DND-41 (cell line): ENCODE results near the gene CYB561.

Experiments
- ATAC-seq: fragments of 200-7000 bp; cut with Tn5 transposase; 3 replicates; pipeline ENCODE4 v1.9.1; 2021; ENCODE audit warnings: low read depth; ENCODE audit not compliant: insufficient read depth
- DNase-seq: peaks from one replicate; pipeline ENCODE4 v3.0.0-alpha.2; 2020
- H2AFZ ChIP-seq: 2 replicates; pipeline ENCODE4 v1.6.0; 2012; ENCODE audit warnings: low read depth, low read length
- H3K27ac ChIP-seq: 2 replicates; pipeline ENCODE4 v1.5.1; 2012; ENCODE audit warnings: low read length, inconsistent platforms
- H3K27me3 ChIP-seq: fragments of 200-600 bp; sonication (generic); 2 replicates; pipeline ENCODE4 v1.6.0; 2012; ENCODE audit warnings: low read length, mild to moderate bottlenecking, inconsistent platforms; ENCODE audit not compliant: insufficient read depth, poor library complexity
- H3K36me3 ChIP-seq: 2 replicates; pipeline ENCODE4 v1.5.1; 2012; ENCODE audit warnings: low read length, inconsistent platforms; ENCODE audit not compliant: insufficient read depth
- H3K4me1 ChIP-seq: 2 replicates; pipeline ENCODE4 v1.5.1; 2012; ENCODE audit warnings: mild to moderate bottlenecking, low read length; ENCODE audit not compliant: insufficient read depth
- H3K4me2 ChIP-seq: 2 replicates; pipeline ENCODE4 v1.6.0; 2012; ENCODE audit warnings: mild to moderate bottlenecking, moderate library complexity, low read length, inconsistent platforms; ENCODE audit not compliant: insufficient read depth
- H3K4me3 ChIP-seq, 2 experiments: fragments of 200-600 bp in 1 of 2; shearing (Covaris generic) in 1 of 2; 2 replicates each; pipeline ENCODE4 v1.5.1; 2012 to 2016; ENCODE audit warnings: inconsistent platforms in 2 of 2, low read length in 2 of 2, mild to moderate bottlenecking in 2 of 2, low read depth in 1 of 2, moderate library complexity in 1 of 2
- H3K79me2 ChIP-seq: 2 replicates; pipeline ENCODE4 v1.6.0; 2012; ENCODE audit warnings: low read length, inconsistent platforms; ENCODE audit not compliant: insufficient read depth
- H3K9ac ChIP-seq: 2 replicates; pipeline ENCODE4 v1.6.0; 2012; ENCODE audit warnings: low read depth, mild to moderate bottlenecking, inconsistent platforms, low read length, moderate library complexity
- H3K9me3 ChIP-seq: 2 replicates; pipeline ENCODE4 v1.5.1; 2012; ENCODE audit warnings: low read length, moderate library complexity, mild to moderate bottlenecking, inconsistent platforms; ENCODE audit not compliant: insufficient read depth, severe bottlenecking
- H4K20me1 ChIP-seq: 2 replicates; pipeline ENCODE4 v1.6.0; 2012; ENCODE audit warnings: low read length; ENCODE audit not compliant: insufficient read depth
- CTCF ChIP-seq: IDR thresholded peaks from 2 replicates; pipeline ENCODE4 v1.5.1; 2012; ENCODE audit warnings: borderline replicate concordance, low read length, moderate library complexity, mild to moderate bottlenecking; ENCODE audit not compliant: poor library complexity, severe bottlenecking; ENCODE audit errors: extremely low read depth
- EZH2 ChIP-seq: IDR thresholded peaks from 3 replicates; pipeline ENCODE4 v1.6.1; 2012; ENCODE audit warnings: borderline replicate concordance, low read depth, mild to moderate bottlenecking, moderate library complexity, low read length, inconsistent platforms; ENCODE audit not compliant: severe bottlenecking

Gene CYB561

GRCh38 chr17:63405741-63406261, 40.3 kb downstream of the CYB561 start:
- TF ChIP-seq EZH2 (no peak), CTCF (peak; percentile 81)
- Histone ChIP-seq H3K9me3 (no peaks in the 10 kb centered on the region), H3K27ac (no peak overlapping the region), H2AFZ (no peak overlapping the region), H3K4me1 (no peaks in the 10 kb centered on the region), H3K36me3 (no peaks in the 10 kb centered on the region), H3K27me3 (no peaks in the 10 kb centered on the region), H3K79me2 (no peaks in the 10 kb centered on the region), H3K4me3 (no peak overlapping the region), H3K9ac (no peak overlapping the region), H4K20me1 (no peaks in the 10 kb centered on the region), H3K4me2 (no peak overlapping the region)
- DNase-seq (no peak), ATAC-seq (peak; percentile 66)

- Histone ChIP-seq H3K79me2 (no peaks in the 10 kb centered on the region), H3K4me2 (no peak overlapping the region), H4K20me1 (no peaks in the 10 kb centered on the region), H3K27me3 (no peaks in the 10 kb centered on the region), H3K27ac (no peak overlapping the region), H3K4me1 (no peaks in the 10 kb centered on the region), H3K4me3 (no peak overlapping the region), H3K9ac (no peak overlapping the region), H3K9me3 (no peaks in the 10 kb centered on the region), H3K36me3 (no peaks in the 10 kb centered on the region), H2AFZ (no peak overlapping the region)
- no peak for DNase-seq
- ATAC-seq, result no peak
- TF ChIP-seq EZH2 (no peak), CTCF (no peak)
Measured at GRCh38 chr17:63405020-63405419, 41.1 kb downstream of the CYB561 start.

- Histone ChIP-seq H3K9me3 (no peaks in the 10 kb centered on the region), H3K4me3 (no peak overlapping the region), H3K9ac (no peak overlapping the region), H3K4me1 (no peaks in the 10 kb centered on the region), H4K20me1 (no peaks in the 10 kb centered on the region), H3K27me3 (no peaks in the 10 kb centered on the region), H3K79me2 (no peaks in the 10 kb centered on the region), H3K27ac (no peak overlapping the region), H2AFZ (no peak overlapping the region), H3K36me3 (no peaks in the 10 kb centered on the region), H3K4me2 (no peak overlapping the region)
- no peak for TF ChIP-seq CTCF
- TF ChIP-seq EZH2, result no peak
- ATAC-seq (no peak), DNase-seq (no peak)
Measured at GRCh38 chr17:63402431-63403212, 43.5 kb downstream of the CYB561 start.
